GM12878 (cell line): ENCODE results near the gene OR11H7. TPM values are rescaled to one million over a fixed set of nuclear protein-coding genes. Genes with fewer than 3 reads are reported as not detected.

Experiments
- ATAC-seq: fragments of 200-7000 bp; cut with Tn5 transposase; 3 replicates; pipeline ENCODE4 v1.9.1; 2020; ENCODE audit warnings: mild to moderate bottlenecking, moderate library complexity
- BruUV-seq: library from RNA; stranded (reverse); fragments of 400-500 nt; replicated peaks from 2 replicates; lab custom pipeline; 2021; lab: Mats Ljungman, UMichigan
- CTCF ChIA-PET: fragments of 300-600 bp; sonication (Branson Sonifier 250); formaldehyde crosslinking; extraction: SDS; loops from one replicate; lab custom pipeline; 2021; ENCODE audit warnings: inconsistent platforms; lab: Yijun Ruan, JAX
- POLR2A ChIA-PET: fragments of 350-600 bp; formaldehyde crosslinking; extraction: SDS; loops from one replicate; lab custom pipeline; 2021; ENCODE audit warnings: inconsistent platforms; lab: Charles Lee
- RAD21 ChIA-PET: fragments of 300-600 bp; sonication (Branson Sonifier 250); formaldehyde crosslinking; loops from one replicate; lab custom pipeline; 2023; ENCODE audit warnings: antibody characterized with exemption; ENCODE audit not compliant: unreplicated experiment; lab: Charles Lee
- SMC1A ChIA-PET: fragments of 300-600 bp; sonication (Branson Sonifier 250); formaldehyde crosslinking; loops from one replicate; lab custom pipeline; 2023; ENCODE audit not compliant: unreplicated experiment, uncharacterized antibody; lab: Charles Lee
- DNase-seq: peaks from one replicate; pipeline ENCODE4 v3.0.0-alpha.2; 2011; ENCODE audit warnings: low read depth, low spot score
- FAIRE-seq: peaks from 3 replicates; lab custom pipeline; 2011; peaks lifted over from hg19 to GRCh38; lab: Jason Lieb, UNC
- H2AFZ ChIP-seq: 2 replicates; pipeline ENCODE4 v1.6.0; 2011; ENCODE audit warnings: low read depth, low read length, control low read depth; ENCODE audit not compliant: control insufficient read depth
- H3K27ac ChIP-seq: 2 replicates; pipeline ENCODE4 v1.5.1; 2011; ENCODE audit warnings: control low read depth; ENCODE audit not compliant: control insufficient read depth, insufficient read depth
- H3K27me3 ChIP-seq, 2 experiments: replicated peaks in 1 of 2; 2 replicates each; pipeline versions ENCODE4 v1.6.0 to v1.6.1; 2011; ENCODE audit warnings: low read length in 1 of 2; ENCODE audit not compliant: control insufficient read depth in 2 of 2, insufficient read depth in 2 of 2
- H3K36me3 ChIP-seq, 2 experiments: 2 replicates each; pipeline ENCODE4 v1.5.1; 2011; ENCODE audit warnings: low read length in 1 of 2; ENCODE audit not compliant: control insufficient read depth in 2 of 2, insufficient read depth in 2 of 2
- H3K4me1 ChIP-seq: 2 replicates; pipeline ENCODE4 v1.6.1; 2011; ENCODE audit warnings: mild to moderate bottlenecking, low read length, moderate library complexity, mixed read lengths; ENCODE audit not compliant: control insufficient read depth, insufficient read depth
- H3K4me2 ChIP-seq: 2 replicates; pipeline ENCODE4 v1.6.0; 2011; ENCODE audit warnings: control low read depth; ENCODE audit not compliant: control insufficient read depth, insufficient read depth
- H3K4me3 ChIP-seq: fragments of 200-600 bp; sonication (generic); 2 replicates; pipeline ENCODE4 v1.5.1; 2016
- H3K79me2 ChIP-seq: 2 replicates; pipeline ENCODE4 v1.6.0; 2011; ENCODE audit warnings: low read length; ENCODE audit not compliant: control insufficient read depth, insufficient read depth
- H3K9ac ChIP-seq: 2 replicates; pipeline ENCODE4 v1.8.0; 2011; ENCODE audit warnings: low read length, control low read depth, mixed read lengths; ENCODE audit not compliant: control insufficient read depth, insufficient read depth
- H3K9me3 ChIP-seq: replicated peaks from 3 replicates; pipeline ENCODE4 v1.5.1; 2011; ENCODE audit warnings: mild to moderate bottlenecking, low read length; ENCODE audit not compliant: control insufficient read depth, insufficient read depth
- H4K20me1 ChIP-seq: 2 replicates; pipeline ENCODE4 v1.6.0; 2011; ENCODE audit not compliant: control insufficient read depth, insufficient read depth
- BRCA1 ChIP-seq: IDR thresholded peaks from 2 replicates; pipeline ENCODE4 v1.6.1; 2011; ENCODE audit warnings: low read depth, low read length, improper control_type of control experiment
- CTCF ChIP-seq, 3 experiments: IDR thresholded peaks in 2 of 3; conservative IDR thresholded peaks in 1 of 3; 2 replicates each; pipeline ENCODE4 v1.5.1; 2011; ENCODE audit warnings: low read depth in 3 of 3, low read length in 3 of 3, mild to moderate bottlenecking in 3 of 3, control low read depth in 2 of 3, moderate library complexity in 2 of 3, inconsistent platforms in 1 of 3, mixed read lengths in 1 of 3; ENCODE audit not compliant: control insufficient read depth in 2 of 3, insufficient read depth in 1 of 3; ENCODE audit errors: extremely low read depth in 1 of 3
- RAD21 ChIP-seq: IDR thresholded peaks from 2 replicates; pipeline ENCODE4 v1.6.1; 2011; ENCODE audit warnings: mild to moderate bottlenecking, low read depth, low read length, moderate library complexity; ENCODE audit not compliant: insufficient read depth
- SMC3 ChIP-seq: IDR thresholded peaks from 2 replicates; pipeline ENCODE4 v1.6.1; 2011; ENCODE audit warnings: low read length, improper control_type of control experiment, borderline replicate concordance
- WGBS: methylation state at CpG from one replicate; pipeline ENCODE4 v1.1.6; 2016; ENCODE audit warnings: low lambda C conversion rate; ENCODE audit not compliant: insufficient replicate concordance, insufficient coverage; ENCODE audit errors: missing lambda C conversion rate; 5-methylcytosine and 5-hydroxymethylcytosine counted together
- in situ Hi-C: fragments of 300-500 bp; cut with MboI; formaldehyde crosslinking; loops from 9 replicates; pipeline ENCODE4 v1.14.3; 2018; ENCODE audit warnings: mixed read lengths
- intact Hi-C: fragments of 100-400 bp; cut with micrococcal nuclease; formaldehyde crosslinking; loops from one replicate; pipeline ENCODE4 v1.14.2; 2022; ENCODE audit not compliant: unreplicated experiment
- polyA plus RNA-seq, 11 experiments: library from polyadenylated mRNA; depleted of rRNA in 4 of 11; unstranded in 6 of 11; stranded (reverse) in 5 of 11; fragments of >200 nt; fragmentation: Nextera tagmentation in 4 of 11; fragmentation: Illumina TruSeq in 1 of 11; extraction: Ambion mirVana in 4 of 11; extraction: Trizol in 1 of 11; gene quantifications; 1 replicate in 1 of 11; 2 replicates in 10 of 11; pipeline versions ENCODE4 v1.2.1 to v1.2.3, GENCODE V29; 2011 to 2016; ENCODE audit warnings: inconsistent platforms in 2 of 11, missing spikeins in 2 of 11, low read depth in 1 of 11
- total RNA-seq, 4 experiments: library from RNA; depleted of rRNA in 3 of 4; stranded (reverse); fragments of >200 nt in 3 of 4; fragmentation: Illumina TruSeq in 1 of 4; extraction: Trizol in 1 of 4; gene quantifications; 2 replicates each; pipeline versions ENCODE4 v1.2.1 to v1.2.3, GENCODE V29; 2013 to 2021

The OR11H7 gene
- total and polyA plus RNA-seq, 10 of the 15 experiments (the other 5 are each of a cell fraction or from before 2014, with no cell fraction given): 0.10 TPM; not detected in 9

- Histone ChIP-seq H2AFZ (no peak overlapping the region), H3K9me3 (no peaks in the 10 kb centered on the region), H3K79me2 (no peaks in the 10 kb centered on the region), H4K20me1 (no peaks in the 10 kb centered on the region), H3K27me3 (no peaks in the 10 kb centered on the region), H3K4me3 (no peak overlapping the region), H3K4me1 (no peaks in the 10 kb centered on the region), H3K4me2 (no peak overlapping the region), H3K9ac (no peak overlapping the region), H3K36me3 (no peaks in the 10 kb centered on the region), H3K27ac (no peak overlapping the region)
- 20% methylated on average over 3 of the region's 3 CpGs for WGBS
- TF ChIP-seq BRCA1: no peak
- TF ChIP-seq CTCF (IDR thresholded peaks at IDR 0.05 in 2 of 3, conservative IDR thresholded peaks at IDR 0.05 in 1 of 3; ENCODE audit: control insufficient read depth in 2 of 3, extremely low read depth in 1 of 3, insufficient read depth in 1 of 3, low read depth in 3 of 3, low read length in 3 of 3): peak; percentile 16 to 39 (median 28); a peak in 2 of 6 replicates
- TF ChIP-seq SMC3: peak; percentile 9; the same call in 1 of the 2 replicates
- peak; percentile 30; the same call in 1 of the 2 replicates for TF ChIP-seq RAD21
- RAD21 ChIA-PET: interaction anchor here (0.7 kb wide), 1 partner anchor 19 kb away, joined by 4 read pairs; no protein-coding TSS in a partner anchor
- peak; percentile 60 for ATAC-seq
- DNase-seq: no peak
- intact Hi-C loops (no loop called here), in situ Hi-C loops (no loop called here)
- SMC1A ChIA-PET: interaction anchor here (1.0 kb wide), 1 partner anchor 9 kb away, joined by 3 read pairs; no protein-coding TSS in a partner anchor
- BruUV-seq: no TSS peak
- FAIRE-seq: no peak
- POLR2A ChIA-PET: no interaction called here
- CTCF ChIA-PET: interaction anchor here (0.7 to 1.7 kb wide), 2 partner anchors 9 to 59 kb away, joined by 3 to 6 read pairs; no protein-coding TSS in a partner anchor
Measured at GRCh38 chr14:20247646-20248246, 19.0 kb downstream of the OR11H7 start.
